Neural progenitor cell (in vitro differentiated cells): ENCODE data around the gene AGK. TPM values are rescaled to one million over a fixed set of nuclear protein-coding genes. Genes with fewer than 3 reads are reported as not detected.

Experiments
- DNase-seq: peaks from one replicate; pipeline ENCODE4 v3.0.0-alpha.2; 2016; ENCODE audit warnings: low spot score
- H2AFZ ChIP-seq: fragments of 200-600 bp; sonication (generic); replicated peaks from 2 replicates; pipeline ENCODE4 v1.6.1; 2016; ENCODE audit warnings: antibody characterized with exemption
- H3F3A ChIP-seq: fragments of 200-600 bp; sonication (generic); 2 replicates; pipeline ENCODE4 v1.6.1; 2016; ENCODE audit warnings: antibody characterized with exemption, low read depth
- H3K27ac ChIP-seq: fragments of 200-600 bp; sonication (generic); 2 replicates; pipeline ENCODE4 v1.5.1; 2016; ENCODE audit warnings: mild to moderate bottlenecking
- H3K27me3 ChIP-seq: fragments of 200-600 bp; sonication (generic); 2 replicates; pipeline ENCODE4 v1.6.1; 2016; ENCODE audit warnings: mild to moderate bottlenecking, moderate library complexity
- H3K36me3 ChIP-seq: fragments of 200-600 bp; sonication (generic); 2 replicates; pipeline ENCODE4 v1.5.1; 2016
- H3K4me1 ChIP-seq: fragments of 200-600 bp; sonication (generic); 2 replicates; pipeline ENCODE4 v1.6.1; 2016; ENCODE audit warnings: mixed run types
- H3K4me2 ChIP-seq: fragments of 200-600 bp; sonication (generic); 2 replicates; pipeline ENCODE4 v1.6.1; 2016
- H3K4me3 ChIP-seq: fragments of 200-600 bp; sonication (generic); 2 replicates; pipeline ENCODE4 v1.5.1; 2016
- H3K79me2 ChIP-seq: fragments of 200-600 bp; sonication (generic); 2 replicates; pipeline ENCODE4 v1.6.1; 2016; ENCODE audit warnings: low read depth
- H3K9ac ChIP-seq: fragments of 200-600 bp; sonication (generic); 2 replicates; pipeline ENCODE4 v1.6.1; 2016
- H3K9me3 ChIP-seq: fragments of 200-600 bp; sonication (generic); 2 replicates; pipeline ENCODE4 v1.5.1; 2016; ENCODE audit warnings: low read depth
- H4K20me1 ChIP-seq: fragments of 200-600 bp; sonication (generic); 2 replicates; pipeline ENCODE4 v1.6.1; 2016; ENCODE audit warnings: low read depth
- H3K27ac Mint-ChIP-seq: 3 replicates; pipeline ENCODE4 v1.8.0; 2021; ENCODE audit warnings: mixed read lengths
- H3K27me3 Mint-ChIP-seq: 2 replicates; pipeline ENCODE4 v1.8.0; 2022; ENCODE audit warnings: low read depth, mild to moderate bottlenecking, inconsistent platforms, moderate library complexity, mixed read lengths; ENCODE audit not compliant: insufficient read depth
- H3K36me3 Mint-ChIP-seq: 3 replicates; pipeline ENCODE4 v1.8.0; 2021; ENCODE audit warnings: mixed read lengths
- H3K4me1 Mint-ChIP-seq: 3 replicates; pipeline ENCODE4 v1.8.0; 2021; ENCODE audit warnings: mixed read lengths
- H3K4me3 Mint-ChIP-seq: 3 replicates; pipeline ENCODE4 v1.8.0; 2021; ENCODE audit warnings: mild to moderate bottlenecking, moderate library complexity, mixed read lengths
- H3K9me3 Mint-ChIP-seq: 3 replicates; pipeline ENCODE4 v1.8.0; 2020; ENCODE audit warnings: mixed read lengths
- EZH2 ChIP-seq: fragments of 200-600 bp; sonication (generic); IDR thresholded peaks from 2 replicates; pipeline ENCODE4 v1.6.1; 2017; ENCODE audit warnings: antibody characterized with exemption, mild to moderate bottlenecking, moderate library complexity
- EZH2phosphoT487 ChIP-seq: fragments of 200-600 bp; sonication (generic); IDR thresholded peaks from 2 replicates; pipeline ENCODE4 v1.6.1; 2017; ENCODE audit warnings: antibody characterized with exemption
- total RNA-seq: library from RNA; depleted of rRNA; stranded (reverse); fragments of >200 nt; gene quantifications from 2 replicates; pipeline ENCODE4 v1.2.3, GENCODE V29; 2015; ENCODE audit warnings: low replicate concordance
- TF ChIP-seq, protein P1 (sequence below): fragments of 200-600 bp; sonication (generic); IDR thresholded peaks from 2 replicates; pipeline ENCODE4 v1.5.1; 2017; ENCODE audit warnings: antibody characterized with exemption, mild to moderate bottlenecking

AGK gene
- total RNA-seq, 1 donor from 2014 or later, result 42.6 TPM

DNA sequence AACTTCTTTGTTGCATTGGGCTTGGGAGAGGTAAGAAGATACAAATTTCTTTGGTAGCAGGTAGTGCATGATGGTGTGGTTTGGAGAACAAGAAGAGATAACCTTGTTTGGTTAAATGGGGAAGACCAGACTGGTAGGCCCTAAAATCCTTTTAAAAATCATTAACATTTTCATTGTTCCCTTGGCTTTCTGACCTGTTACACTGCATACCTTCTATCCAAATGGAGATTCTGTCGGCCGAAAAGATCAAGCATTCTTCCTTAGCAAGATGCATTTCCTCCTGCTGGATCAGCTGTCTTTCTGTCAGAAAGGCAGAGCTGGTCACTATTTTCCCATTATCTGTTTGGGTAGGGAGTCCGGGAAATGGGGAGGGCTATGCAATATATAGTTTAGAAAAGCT, 33.7 kb downstream of the AGK start:
- H3K4me1 ChIP-seq, result no peaks in the 10 kb centered on the region
- H3K9ac ChIP-seq, result no peak overlapping the region
- H2AFZ ChIP-seq, result no peak overlapping the region
- H3K9me3 Mint-ChIP-seq, result no peaks in the 10 kb centered on the region
- H3K27me3 Mint-ChIP-seq, result no peaks in the 10 kb centered on the region
- H3K4me1 Mint-ChIP-seq, result peaks cover 6% of the 10 kb centered on the region
- no peaks in the 10 kb centered on the region for H3K9me3 ChIP-seq
- no peak overlapping the region for H3K4me2 ChIP-seq
- H3K4me3 ChIP-seq, result no peak overlapping the region
- no peaks in the 10 kb centered on the region for H3F3A ChIP-seq
- TF ChIP-seq EZH2phosphoT487 (no peak), EZH2 (no peak)
- TF ChIP-seq, protein P1, sequence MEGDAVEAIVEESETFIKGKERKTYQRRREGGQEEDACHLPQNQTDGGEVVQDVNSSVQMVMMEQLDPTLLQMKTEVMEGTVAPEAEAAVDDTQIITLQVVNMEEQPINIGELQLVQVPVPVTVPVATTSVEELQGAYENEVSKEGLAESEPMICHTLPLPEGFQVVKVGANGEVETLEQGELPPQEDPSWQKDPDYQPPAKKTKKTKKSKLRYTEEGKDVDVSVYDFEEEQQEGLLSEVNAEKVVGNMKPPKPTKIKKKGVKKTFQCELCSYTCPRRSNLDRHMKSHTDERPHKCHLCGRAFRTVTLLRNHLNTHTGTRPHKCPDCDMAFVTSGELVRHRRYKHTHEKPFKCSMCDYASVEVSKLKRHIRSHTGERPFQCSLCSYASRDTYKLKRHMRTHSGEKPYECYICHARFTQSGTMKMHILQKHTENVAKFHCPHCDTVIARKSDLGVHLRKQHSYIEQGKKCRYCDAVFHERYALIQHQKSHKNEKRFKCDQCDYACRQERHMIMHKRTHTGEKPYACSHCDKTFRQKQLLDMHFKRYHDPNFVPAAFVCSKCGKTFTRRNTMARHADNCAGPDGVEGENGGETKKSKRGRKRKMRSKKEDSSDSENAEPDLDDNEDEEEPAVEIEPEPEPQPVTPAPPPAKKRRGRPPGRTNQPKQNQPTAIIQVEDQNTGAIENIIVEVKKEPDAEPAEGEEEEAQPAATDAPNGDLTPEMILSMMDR, result no peak
- peaks cover 25% of the 10 kb centered on the region for H3K36me3 Mint-ChIP-seq
- H3K27ac ChIP-seq, result no peak overlapping the region
- no peak overlapping the region for H3K27ac Mint-ChIP-seq
- DNase-seq, result peak; percentile 16
- no peaks in the 10 kb centered on the region for H3K27me3 ChIP-seq
- no peaks in the 10 kb centered on the region for H3K79me2 ChIP-seq
- H4K20me1 ChIP-seq, result no peaks in the 10 kb centered on the region
- H3K36me3 ChIP-seq, result no peaks in the 10 kb centered on the region
- no peak overlapping the region for H3K4me3 Mint-ChIP-seq

DNA sequence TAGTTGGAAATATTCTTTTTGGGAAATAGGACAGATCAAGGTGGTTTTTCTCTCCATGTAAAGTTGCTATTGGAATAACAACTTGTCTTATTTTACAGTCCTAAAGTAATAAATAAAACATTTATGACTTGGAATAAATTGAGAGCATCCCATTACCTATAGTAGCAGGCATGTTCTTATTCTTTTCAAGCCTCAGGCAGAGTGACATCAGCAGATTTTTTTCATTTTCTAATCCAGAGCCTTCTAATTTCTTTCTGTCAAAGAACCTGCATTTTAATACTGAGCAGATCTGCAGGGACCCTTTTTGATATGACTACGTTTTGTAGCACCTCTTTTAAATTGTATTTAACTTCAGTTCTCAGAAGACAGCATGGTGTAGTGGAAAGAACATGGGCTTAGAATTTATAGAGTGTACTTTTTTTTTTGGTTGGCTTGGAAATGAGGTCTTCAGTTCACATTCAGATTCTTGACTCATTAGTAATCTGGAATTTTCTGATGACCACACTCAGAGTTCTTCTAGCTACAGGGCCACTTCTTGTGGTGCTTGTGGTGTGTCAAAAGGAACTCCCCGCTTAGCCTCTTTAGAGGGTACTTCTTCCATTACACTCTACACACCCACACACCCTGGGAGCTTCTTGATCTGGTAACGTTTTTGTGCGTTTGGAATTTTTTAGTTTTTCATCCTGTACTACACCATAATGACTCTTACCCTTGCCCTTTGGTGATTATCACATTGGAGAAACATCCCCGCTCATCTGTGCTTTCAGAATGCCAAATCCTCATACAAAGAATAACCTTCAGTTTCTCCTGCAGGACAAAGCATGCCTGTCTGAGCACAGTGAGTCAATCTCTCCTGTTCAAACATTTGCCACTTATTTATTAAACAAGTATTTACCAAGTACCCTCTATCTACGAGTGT, 34.6 kb downstream of the AGK start:
- no peak overlapping the region for H3K27ac Mint-ChIP-seq

DNA sequence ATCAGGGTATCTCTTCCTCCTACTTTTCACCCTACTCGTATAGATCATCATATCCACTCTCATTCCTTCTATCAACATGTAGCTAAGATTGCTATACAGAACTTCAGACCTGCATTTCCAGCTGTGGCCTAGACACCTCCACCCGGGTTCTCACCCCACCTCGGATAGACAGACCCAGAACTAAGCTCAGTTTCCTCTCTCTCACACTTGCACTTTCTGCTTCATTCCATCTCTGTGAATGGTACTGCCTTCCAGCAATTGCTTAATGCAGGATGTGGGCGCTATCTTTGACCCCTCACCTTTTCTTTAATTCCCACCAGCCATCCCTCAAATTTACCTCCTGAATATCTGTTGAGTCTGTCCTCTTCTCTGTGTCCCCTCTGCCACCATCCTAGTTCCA, 35.7 kb downstream of the AGK start:
- H3K27ac ChIP-seq, result no peak overlapping the region
- H3F3A ChIP-seq, result no peaks in the 10 kb centered on the region
- H3K27me3 Mint-ChIP-seq, result no peaks in the 10 kb centered on the region
- no peaks in the 10 kb centered on the region for H3K9me3 ChIP-seq
- H3K36me3 ChIP-seq, result no peaks in the 10 kb centered on the region
- no peaks in the 10 kb centered on the region for H4K20me1 ChIP-seq
- H3K4me1 Mint-ChIP-seq, result peaks cover 6% of the 10 kb centered on the region
- no peaks in the 10 kb centered on the region for H3K4me1 ChIP-seq
- H3K79me2 ChIP-seq, result no peaks in the 10 kb centered on the region
- no peaks in the 10 kb centered on the region for H3K9me3 Mint-ChIP-seq
- no peak overlapping the region for H3K4me3 ChIP-seq
- no peak overlapping the region for H3K9ac ChIP-seq
- H3K27ac Mint-ChIP-seq, result no peak overlapping the region
- TF ChIP-seq, protein P1, result no peak
- no peak for TF ChIP-seq EZH2phosphoT487
- TF ChIP-seq EZH2, result no peak
- H3K4me3 Mint-ChIP-seq, result no peak overlapping the region
- H3K36me3 Mint-ChIP-seq, result peaks cover 25% of the 10 kb centered on the region
- no peaks in the 10 kb centered on the region for H3K27me3 ChIP-seq
- H2AFZ ChIP-seq, result no peak overlapping the region
- no peak for DNase-seq
- H3K4me2 ChIP-seq, result no peak overlapping the region

More for the DNA sequence above, 34.6 kb downstream of the AGK start:
- Mint-ChIP-seq H3K9me3 (no peaks in the 10 kb centered on the region), H3K4me1 (peaks cover 6% of the 10 kb centered on the region), H3K36me3 (peaks cover 25% of the 10 kb centered on the region), H3K27me3 (no peaks in the 10 kb centered on the region), H3K4me3 (no peak overlapping the region)
- no peaks in the 10 kb centered on the region for H4K20me1 ChIP-seq
- no peak overlapping the region for H3K4me3 ChIP-seq
- no peak overlapping the region for H3K27ac ChIP-seq
- no peaks in the 10 kb centered on the region for H3F3A ChIP-seq
- no peak overlapping the region for H3K4me2 ChIP-seq
- H3K79me2 ChIP-seq, result no peaks in the 10 kb centered on the region
- H3K4me1 ChIP-seq, result no peaks in the 10 kb centered on the region
- H3K27me3 ChIP-seq, result no peaks in the 10 kb centered on the region
- DNase-seq, result no peak
- H3K9ac ChIP-seq, result no peak overlapping the region
- H2AFZ ChIP-seq, result no peak overlapping the region
- TF ChIP-seq, protein P1, result no peak
- TF ChIP-seq EZH2 (no peak), EZH2phosphoT487 (no peak)
- no peaks in the 10 kb centered on the region for H3K9me3 ChIP-seq
- H3K36me3 ChIP-seq, result no peaks in the 10 kb centered on the region
